Activated CD4-positive, alpha-beta memory T cell treated with anti-CD3 and anti-CD28 coated beads for 36 hours (primary cell): ENCODE measurements around the gene ARHGAP11A. TPM values are rescaled to one million over a fixed set of nuclear protein-coding genes. Genes with fewer than 3 reads are reported as not detected.

ENCODE experiments used
- CTCF ChIA-PET: fragments of 350-600 bp; sonication (Branson Sonifier 250); formaldehyde crosslinking; loops from one replicate; lab custom pipeline; 2021; ENCODE audit warnings: antibody characterized with exemption, inconsistent platforms; lab: Charles Lee
- POLR2A ChIA-PET: fragments of 350-600 bp; sonication (Branson Sonifier 250); formaldehyde crosslinking; loops from one replicate; lab custom pipeline; 2021; ENCODE audit warnings: antibody characterized with exemption; lab: Charles Lee
- DNase-seq: peaks from one replicate; pipeline ENCODE4 v3.0.0-alpha.2; 2020
- H3K27ac Mint-ChIP-seq: one replicate; pipeline ENCODE4 v1.8.0; 2021; ENCODE audit warnings: mixed read lengths
- H3K27me3 Mint-ChIP-seq: one replicate; pipeline ENCODE4 v1.8.0; 2021; ENCODE audit warnings: mixed read lengths
- H3K36me3 Mint-ChIP-seq: one replicate; pipeline ENCODE4 v1.8.0; 2021; ENCODE audit warnings: mixed read lengths
- H3K4me1 Mint-ChIP-seq: one replicate; pipeline ENCODE4 v1.8.0; 2021; ENCODE audit warnings: low read depth, mixed read lengths
- H3K4me3 Mint-ChIP-seq: one replicate; pipeline ENCODE4 v1.8.0; 2021; ENCODE audit warnings: mild to moderate bottlenecking, mixed read lengths
- H3K9me3 Mint-ChIP-seq: one replicate; pipeline ENCODE4 v1.8.0; 2021; ENCODE audit warnings: mixed read lengths
- intact Hi-C: fragments of 100-400 bp; cut with micrococcal nuclease; formaldehyde crosslinking; loops from one replicate; pipeline ENCODE4 v1.15.1; 2023
- total RNA-seq, 2 experiments: library from RNA; stranded (reverse); gene quantifications; one replicate each; pipeline ENCODE4 v1.2.3, GENCODE V29; 2021

The ARHGAP11A gene
- total RNA-seq, 2 experiments from 2014 or later, result 112 to 122 TPM

GRCh38 chr15:32676169-32676568 lies 60.9 kb downstream of the ARHGAP11A start:
- Mint-ChIP-seq H3K4me3 (no peak overlapping the region), H3K9me3 (no peaks in the 10 kb centered on the region), H3K27me3 (no peaks in the 10 kb centered on the region), H3K4me1 (no peaks in the 10 kb centered on the region), H3K27ac (no peak overlapping the region), H3K36me3 (no peaks in the 10 kb centered on the region)
- POLR2A ChIA-PET, result no interaction called here
- CTCF ChIA-PET, result interaction anchor here (0.8 kb wide), 1 partner anchor 14 kb away, joined by 3 read pairs; no protein-coding TSS in a partner anchor
- intact Hi-C loops, result no loop called here
- DNase-seq, result no peak

DNA sequence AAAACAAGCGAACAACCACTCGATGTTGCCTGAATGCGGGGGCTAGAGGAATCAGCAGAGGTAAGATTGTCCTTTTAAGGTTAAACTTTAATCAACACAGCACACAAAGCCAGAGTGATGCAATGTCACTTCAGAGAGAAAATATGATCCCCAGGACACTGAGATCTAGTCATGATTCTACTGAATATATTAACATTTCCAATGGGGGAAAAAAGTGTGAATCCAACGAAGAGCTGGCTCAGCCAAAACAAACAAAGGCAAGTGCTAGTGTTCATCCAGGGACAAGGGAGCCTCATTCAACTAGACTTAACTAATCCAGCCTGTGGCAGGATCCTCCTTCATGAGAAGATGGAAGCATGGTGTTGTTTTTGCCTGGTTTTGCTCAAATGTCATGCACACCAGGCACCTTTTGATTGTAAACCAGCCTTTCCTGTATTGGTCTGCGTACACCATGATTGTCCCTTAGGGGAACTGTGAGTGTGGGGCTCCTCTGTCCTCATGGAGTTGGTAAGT lies 62.0 kb downstream of the ARHGAP11A start:
- no peak overlapping the region for H3K27ac Mint-ChIP-seq
- ChIA-PET CTCF (no interaction called here), POLR2A (no interaction called here)
- intact Hi-C loops, result no loop called here
- H3K36me3 Mint-ChIP-seq, result no peaks in the 10 kb centered on the region
- H3K4me1 Mint-ChIP-seq, result no peaks in the 10 kb centered on the region
- no peak for DNase-seq
- no peak overlapping the region for H3K4me3 Mint-ChIP-seq
- H3K27me3 Mint-ChIP-seq, result no peaks in the 10 kb centered on the region
- no peaks in the 10 kb centered on the region for H3K9me3 Mint-ChIP-seq

DNA sequence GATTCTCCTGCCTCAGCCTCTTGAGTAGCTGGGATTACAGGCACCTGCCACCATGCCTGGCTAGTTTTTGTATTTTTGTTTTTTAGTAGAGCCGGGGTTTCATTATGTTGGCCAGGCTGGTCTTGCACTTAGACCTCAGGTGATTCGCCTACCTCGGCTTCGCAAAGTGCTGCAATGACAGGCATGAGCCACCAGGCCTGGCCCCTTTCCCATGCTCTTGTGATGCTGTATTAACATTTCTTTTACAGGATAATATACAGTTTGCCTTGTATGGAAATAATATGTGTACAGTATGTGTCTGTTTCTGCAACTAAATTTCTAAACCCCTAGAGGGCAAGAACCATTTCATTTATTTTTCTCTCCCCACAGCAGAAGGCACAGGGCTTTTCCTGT lies 64.0 kb downstream of the ARHGAP11A start:
- no peaks in the 10 kb centered on the region for H3K4me1 Mint-ChIP-seq
- H3K9me3 Mint-ChIP-seq, result no peaks in the 10 kb centered on the region
- intact Hi-C loops, result no loop called here
- no peaks in the 10 kb centered on the region for H3K36me3 Mint-ChIP-seq
- DNase-seq, result no peak
- CTCF ChIA-PET, result interaction anchor here (0.8 to 1.0 kb wide), 2 partner anchors 16 to 28 kb away, joined by 3 read pairs; no protein-coding TSS in a partner anchor
- POLR2A ChIA-PET, result no interaction called here
- H3K27ac Mint-ChIP-seq, result no peak overlapping the region
- no peaks in the 10 kb centered on the region for H3K27me3 Mint-ChIP-seq
- H3K4me3 Mint-ChIP-seq, result no peak overlapping the region

GRCh38 chr15:32682569-32682968 lies 67.3 kb downstream of the ARHGAP11A start:
- POLR2A ChIA-PET, result no interaction called here
- intact Hi-C loops, result no loop called here
- DNase-seq, result no peak
- H3K36me3 Mint-ChIP-seq, result no peaks in the 10 kb centered on the region
- CTCF ChIA-PET, result interaction anchor here (0.6 to 1.7 kb wide), 2 partner anchors 21 to 83 kb away, joined by 3 to 5 read pairs; no protein-coding TSS in a partner anchor
- H3K27ac Mint-ChIP-seq, result no peak overlapping the region
- H3K4me3 Mint-ChIP-seq, result no peak overlapping the region
- H3K9me3 Mint-ChIP-seq, result no peaks in the 10 kb centered on the region
- H3K27me3 Mint-ChIP-seq, result no peaks in the 10 kb centered on the region
- H3K4me1 Mint-ChIP-seq, result no peaks in the 10 kb centered on the region

GRCh38 chr15:32682977-32683630 lies 67.8 kb downstream of the ARHGAP11A start:
- intact Hi-C loops, result no loop called here
- Mint-ChIP-seq H3K27ac (no peak overlapping the region), H3K27me3 (no peaks in the 10 kb centered on the region), H3K4me3 (no peak overlapping the region), H3K9me3 (no peaks in the 10 kb centered on the region), H3K36me3 (no peaks in the 10 kb centered on the region), H3K4me1 (no peaks in the 10 kb centered on the region)
- CTCF ChIA-PET, result interaction anchor here (0.6 to 1.7 kb wide), 2 partner anchors 21 to 83 kb away, joined by 3 to 5 read pairs; no protein-coding TSS in a partner anchor
- POLR2A ChIA-PET, result no interaction called here
- no peak for DNase-seq

- Mint-ChIP-seq H3K27ac (no peak overlapping the region), H3K4me1 (no peaks in the 10 kb centered on the region), H3K9me3 (no peaks in the 10 kb centered on the region), H3K36me3 (no peaks in the 10 kb centered on the region), H3K27me3 (no peaks in the 10 kb centered on the region), H3K4me3 (no peak overlapping the region)
- intact Hi-C loops, result no loop called here
- no peak for DNase-seq
- ChIA-PET POLR2A (no interaction called here), CTCF (interaction anchor here (1.7 kb wide), 1 partner anchor 22 kb away, joined by 5 read pairs; no protein-coding TSS in a partner anchor)
Measured at GRCh38 chr15:32683906-32684584, 68.7 kb downstream of the ARHGAP11A start.

GRCh38 chr15:32685576-32685975 lies 70.3 kb downstream of the ARHGAP11A start:
- no peaks in the 10 kb centered on the region for H3K36me3 Mint-ChIP-seq
- intact Hi-C loops, result no loop called here
- no peaks in the 10 kb centered on the region for H3K27me3 Mint-ChIP-seq
- H3K9me3 Mint-ChIP-seq, result no peaks in the 10 kb centered on the region
- no peaks in the 10 kb centered on the region for H3K4me1 Mint-ChIP-seq
- ChIA-PET CTCF (no interaction called here), POLR2A (no interaction called here)
- DNase-seq, result no peak
- H3K4me3 Mint-ChIP-seq, result no peak overlapping the region
- no peak overlapping the region for H3K27ac Mint-ChIP-seq

- no peak overlapping the region for H3K27ac Mint-ChIP-seq
- no peaks in the 10 kb centered on the region for H3K9me3 Mint-ChIP-seq
- ChIA-PET POLR2A (no interaction called here), CTCF (interaction anchor here (1.2 kb wide), 1 partner anchor 11 kb away, joined by 3 read pairs; no protein-coding TSS in a partner anchor)
- no peaks in the 10 kb centered on the region for H3K27me3 Mint-ChIP-seq
- intact Hi-C loops, result no loop called here
- DNase-seq, result no peak
- H3K36me3 Mint-ChIP-seq, result no peaks in the 10 kb centered on the region
- H3K4me1 Mint-ChIP-seq, result no peaks in the 10 kb centered on the region
- no peak overlapping the region for H3K4me3 Mint-ChIP-seq
Measured at GRCh38 chr15:32687556-32687955, 72.3 kb downstream of the ARHGAP11A start.

GRCh38 chr15:32688151-32688639 lies 72.9 kb downstream of the ARHGAP11A start:
- intact Hi-C loops, result no loop called here
- no peaks in the 10 kb centered on the region for H3K36me3 Mint-ChIP-seq
- ChIA-PET POLR2A (no interaction called here), CTCF (interaction anchor here (1.2 kb wide), 1 partner anchor 10 kb away, joined by 3 read pairs; no protein-coding TSS in a partner anchor)
- H3K4me1 Mint-ChIP-seq, result no peaks in the 10 kb centered on the region
- DNase-seq, result no peak
- no peak overlapping the region for H3K27ac Mint-ChIP-seq
- H3K4me3 Mint-ChIP-seq, result no peak overlapping the region
- H3K9me3 Mint-ChIP-seq, result no peaks in the 10 kb centered on the region
- H3K27me3 Mint-ChIP-seq, result no peaks in the 10 kb centered on the region

Other genes with a start within 250 kb of the ARHGAP11A start
- not detected for gene GOLGA8K, start 212.2 kb upstream of the ARHGAP11A start, total RNA-seq
- not detected for gene GOLGA8O, start 159.9 kb upstream of the ARHGAP11A start, total RNA-seq
- gene GOLGA8N, start 22.0 kb upstream of the ARHGAP11A start, total RNA-seq, result 1 to 10 TPM; 1.0 to 1.3 TPM
- gene SCG5, start 26.2 kb downstream of the ARHGAP11A start, total RNA-seq, result 1 to 10 TPM; 1.6 to 2.2 TPM
- gene GREM1, start 102.5 kb downstream of the ARHGAP11A start, total RNA-seq, result not detected